Iris pigment epithelial cell (primary cell): ENCODE results near the gene BAIAP2L1.
A peak's percentile ranks its signal among the peaks of the same experiment; 100 is the strongest.
"Not testable (repeated sequence)": the region's sequence is repeated elsewhere in the genome, so short reads cannot be mapped to it uniquely, and the experiment has no call there.

Source experiments
- DNase-seq: peaks from one replicate; pipeline ENCODE4 v3.0.0-alpha.2; 2011; ENCODE audit warnings: low read depth

BAIAP2L1 gene

DNA sequence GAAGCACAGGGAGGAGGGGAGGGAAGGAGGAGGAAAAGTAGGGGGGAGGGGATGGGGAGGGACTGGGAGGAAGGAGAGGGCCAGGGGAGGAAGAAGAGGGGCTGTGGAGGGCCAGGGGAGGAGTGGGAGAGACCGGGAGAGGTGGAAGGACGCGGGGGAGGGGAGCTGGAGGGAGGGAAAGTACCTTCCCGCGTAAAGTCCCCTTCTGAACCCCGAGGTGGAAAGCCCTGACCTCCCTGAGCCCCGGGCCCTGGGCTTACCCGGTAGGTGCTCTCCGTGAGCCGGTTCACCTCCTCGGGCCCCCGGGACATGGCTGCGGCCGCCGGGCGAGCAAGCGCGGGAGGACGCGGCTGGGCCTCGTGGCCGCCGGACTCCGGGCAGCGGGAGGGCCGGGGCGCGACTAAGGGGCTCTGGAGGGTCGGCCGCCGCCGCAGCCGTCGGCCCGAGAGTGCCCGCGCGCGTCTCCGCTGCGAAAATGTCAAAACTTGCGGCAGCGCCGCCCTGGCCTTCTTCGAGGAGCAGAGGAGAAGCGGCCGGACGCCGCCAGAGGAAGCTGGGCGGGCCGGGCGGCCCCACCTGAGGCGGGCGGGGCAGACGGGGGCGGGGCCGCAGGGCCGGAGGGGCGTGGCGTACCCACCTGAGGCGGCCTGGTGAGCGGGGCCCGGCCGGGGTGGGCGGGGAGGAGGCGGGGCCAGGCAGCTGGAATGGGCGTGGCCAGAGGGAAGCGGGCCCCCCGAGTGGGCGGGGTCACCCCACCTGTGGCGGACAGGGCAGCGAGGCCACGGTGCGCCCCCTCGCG lies at the start of gene BAIAP2L1:
TSS of gene BAIAP2L1 (minus strand) at position 549 of the 799 bp plus-strand sequence. CDS start at position 311, 238 bp downstream.
- DNase-seq: peak; percentile 57

GRCh38 chr7:98448766-98449165 lies 47.9 kb upstream of the BAIAP2L1 start:
- no peak for DNase-seq

GRCh38 chr7:98440992-98441391 lies 40.1 kb upstream of the BAIAP2L1 start:
- not testable (repeated sequence) for DNase-seq

DNA sequence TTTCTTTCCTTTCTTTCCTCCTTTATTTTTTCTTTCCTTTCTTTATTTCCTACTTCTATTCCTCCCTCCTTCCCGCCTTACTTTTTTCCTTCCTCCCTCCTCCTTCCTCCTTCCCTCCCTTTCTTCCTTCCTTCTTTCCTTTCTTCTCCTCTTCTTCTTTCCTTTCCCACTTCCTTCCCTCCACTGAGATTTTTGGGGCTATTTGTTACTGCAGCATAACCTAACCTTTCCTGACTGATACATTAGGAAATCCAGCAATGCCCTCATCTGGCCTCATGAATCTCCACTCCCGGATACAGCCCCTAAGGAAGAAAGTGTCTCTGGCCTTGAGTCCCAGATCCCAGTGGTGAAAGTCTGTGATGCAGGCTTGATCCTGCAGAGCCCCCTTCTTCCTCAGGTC lies 38.6 kb upstream of the BAIAP2L1 start:
- no peak for DNase-seq

- DNase-seq: no peak
These were observed 33.2 kb upstream of the BAIAP2L1 start for GRCh38 chr7:98434087-98434486.

DNA sequence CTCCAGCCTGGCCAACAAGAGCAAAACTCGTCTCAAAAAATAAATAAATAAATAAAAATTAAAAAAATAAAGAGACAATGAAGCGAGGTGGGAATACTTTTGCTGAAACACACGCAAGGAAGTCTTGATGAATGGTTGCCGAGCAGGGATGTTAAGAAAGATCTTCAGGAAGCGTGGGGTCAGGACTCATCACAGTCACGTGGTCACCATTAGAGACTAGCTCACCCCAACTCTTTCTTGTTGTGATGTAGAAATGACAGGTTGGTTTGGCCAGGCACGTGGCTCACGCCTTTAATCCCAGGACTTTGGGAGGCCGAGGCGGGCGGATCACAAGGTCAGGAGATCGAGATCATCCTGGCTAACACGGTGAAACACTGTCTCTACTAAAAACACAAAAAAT lies 28.9 kb upstream of the BAIAP2L1 start:
- no peak for DNase-seq

DNA sequence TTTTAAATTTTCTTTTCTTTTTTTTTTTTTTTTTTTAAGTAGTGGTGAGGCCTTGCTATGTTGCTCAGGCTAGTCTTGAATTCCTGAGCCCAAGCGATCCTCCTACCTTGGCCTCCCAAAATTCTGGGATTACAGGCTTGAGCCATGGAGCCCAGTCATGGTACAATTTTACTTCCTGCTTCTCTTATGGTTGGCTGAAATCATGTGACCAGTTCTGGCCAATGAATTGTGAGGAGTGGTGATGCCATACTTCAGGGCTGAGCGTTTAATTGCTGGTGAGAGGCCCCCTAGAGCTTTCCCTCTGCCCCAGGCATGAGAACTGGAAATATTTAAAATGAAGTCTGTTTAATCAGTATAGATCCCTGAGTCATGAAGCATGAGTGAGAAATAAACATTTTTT lies 22.2 kb upstream of the BAIAP2L1 start:
- peak; percentile 59 for DNase-seq

- peak; percentile 29 for DNase-seq
These were observed 20.2 kb upstream of the BAIAP2L1 start for GRCh38 chr7:98420966-98421612.

- not testable (repeated sequence) for DNase-seq
These were observed 19.1 kb upstream of the BAIAP2L1 start for GRCh38 chr7:98419988-98420387.

- DNase-seq: not testable (repeated sequence)
These were observed 18.4 kb upstream of the BAIAP2L1 start for GRCh38 chr7:98419316-98419691.

DNA sequence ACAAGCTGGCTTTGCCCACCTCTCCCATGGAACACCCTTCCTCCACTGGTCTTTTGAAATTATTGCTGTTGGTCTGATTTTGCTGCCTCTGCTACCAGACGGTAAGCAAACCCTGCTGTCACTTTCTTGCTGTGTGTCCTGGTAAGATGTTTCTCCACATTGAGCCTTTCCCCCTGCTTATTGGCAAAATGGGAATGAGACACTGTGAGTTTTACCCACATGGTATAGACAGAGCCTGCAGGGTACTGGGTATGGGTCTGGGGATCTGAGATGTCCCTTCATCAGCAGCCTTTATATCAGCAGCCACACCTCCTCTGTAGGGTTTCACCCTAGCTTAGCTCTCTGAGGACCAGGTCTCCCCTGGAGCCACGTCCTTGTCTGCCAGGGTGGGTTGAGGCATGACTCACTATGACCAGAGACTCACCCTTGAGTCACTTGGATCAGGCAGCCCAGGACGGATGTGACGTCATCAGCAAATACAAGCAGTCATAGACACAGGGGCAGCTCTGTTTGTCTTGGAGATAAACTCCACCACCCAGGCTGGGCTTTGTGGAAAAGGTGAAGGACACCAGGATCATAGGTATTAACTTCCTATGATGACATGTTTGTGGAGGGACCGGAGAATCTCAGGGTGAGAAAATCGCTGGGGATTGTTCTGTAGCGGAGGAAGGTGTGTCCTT lies 17.9 kb upstream of the BAIAP2L1 start:
- peak; percentile 99 for DNase-seq

DNA sequence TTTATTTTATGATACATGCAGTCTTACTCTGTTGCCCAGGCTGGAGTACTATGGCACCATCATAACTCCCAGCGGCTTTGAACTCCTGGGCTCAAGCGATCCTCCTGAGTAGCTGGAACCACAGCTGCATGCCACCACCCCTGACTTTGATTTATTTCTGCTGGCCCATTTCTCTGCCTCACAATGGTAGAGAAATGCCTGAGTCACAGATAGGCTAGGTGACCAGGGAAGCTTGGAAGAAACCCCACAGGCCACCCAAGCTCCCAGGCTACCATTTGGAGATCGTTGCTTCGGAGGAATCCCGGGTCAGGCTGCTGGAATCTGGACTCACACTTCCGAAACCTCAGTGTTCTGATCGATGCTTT lies 17.4 kb upstream of the BAIAP2L1 start:
- peak; percentile 41 for DNase-seq

GRCh38 chr7:98417604-98418270 lies 16.8 kb upstream of the BAIAP2L1 start:
- DNase-seq: peak; percentile 89

DNA sequence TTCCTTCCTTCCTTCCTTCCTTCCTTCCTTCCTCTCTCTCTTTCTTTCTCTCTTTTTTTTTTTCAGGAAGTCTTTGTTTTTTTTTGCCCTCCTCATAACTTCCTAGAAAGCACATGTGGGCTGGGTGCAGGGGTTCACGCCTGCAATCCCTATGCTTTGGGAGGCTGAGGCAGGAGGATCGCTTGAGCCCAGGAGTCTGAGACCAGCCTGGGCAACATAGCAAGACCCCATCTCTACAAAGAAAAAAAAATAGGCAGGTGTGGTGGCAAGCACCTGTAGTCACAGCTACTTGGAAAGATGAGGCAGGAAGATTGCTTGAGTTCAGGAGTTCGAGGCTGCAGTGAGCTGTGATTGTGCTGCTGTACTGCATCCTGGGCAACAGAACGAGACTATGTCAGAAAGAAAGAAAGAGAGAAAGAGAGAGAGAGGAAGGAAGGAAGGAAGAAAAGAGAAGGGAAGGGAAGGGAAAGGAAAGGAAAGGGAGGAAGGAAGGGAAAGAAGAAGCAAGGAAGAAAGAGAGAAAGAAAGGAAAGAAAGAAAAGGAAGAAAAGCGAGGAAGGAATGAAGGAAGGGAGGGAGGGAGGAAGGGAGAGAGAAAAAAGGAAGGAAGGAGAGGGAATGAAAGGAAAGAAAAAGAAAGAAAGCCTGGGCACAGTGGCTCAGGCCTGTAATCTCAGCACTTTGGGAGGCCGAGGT lies 13.5 kb upstream of the BAIAP2L1 start:
- DNase-seq: no peak

- not testable (repeated sequence) for DNase-seq
These were observed 12.8 kb upstream of the BAIAP2L1 start for GRCh38 chr7:98413655-98414054.

DNA sequence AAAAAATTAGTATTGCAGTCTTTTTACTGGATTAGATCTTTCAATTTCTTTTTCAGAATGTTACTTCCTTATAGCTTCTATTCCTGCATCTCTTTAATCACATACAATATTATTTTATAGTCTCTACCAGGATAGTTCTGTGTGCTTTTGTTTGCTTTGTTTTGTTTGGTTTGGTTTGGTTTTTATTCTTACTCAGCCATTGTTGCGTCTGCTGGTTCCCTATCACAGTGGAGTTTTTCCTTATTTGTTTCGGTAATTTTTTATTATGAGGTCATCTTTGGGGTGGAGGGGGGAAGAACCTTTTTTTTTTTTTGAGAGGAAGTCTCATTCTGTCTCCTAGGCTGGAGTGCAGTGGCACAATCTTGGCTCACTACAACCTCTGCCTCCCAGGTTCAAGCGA lies 9.0 kb upstream of the BAIAP2L1 start:
- no peak for DNase-seq

GRCh38 chr7:98408146-98408545 lies 7.3 kb upstream of the BAIAP2L1 start:
- not testable (repeated sequence) for DNase-seq

- DNase-seq: no peak
These were observed 5.9 kb upstream of the BAIAP2L1 start for GRCh38 chr7:98406827-98407226.

- DNase-seq: no peak
These were observed 4.0 kb upstream of the BAIAP2L1 start for GRCh38 chr7:98404840-98405239.

DNA sequence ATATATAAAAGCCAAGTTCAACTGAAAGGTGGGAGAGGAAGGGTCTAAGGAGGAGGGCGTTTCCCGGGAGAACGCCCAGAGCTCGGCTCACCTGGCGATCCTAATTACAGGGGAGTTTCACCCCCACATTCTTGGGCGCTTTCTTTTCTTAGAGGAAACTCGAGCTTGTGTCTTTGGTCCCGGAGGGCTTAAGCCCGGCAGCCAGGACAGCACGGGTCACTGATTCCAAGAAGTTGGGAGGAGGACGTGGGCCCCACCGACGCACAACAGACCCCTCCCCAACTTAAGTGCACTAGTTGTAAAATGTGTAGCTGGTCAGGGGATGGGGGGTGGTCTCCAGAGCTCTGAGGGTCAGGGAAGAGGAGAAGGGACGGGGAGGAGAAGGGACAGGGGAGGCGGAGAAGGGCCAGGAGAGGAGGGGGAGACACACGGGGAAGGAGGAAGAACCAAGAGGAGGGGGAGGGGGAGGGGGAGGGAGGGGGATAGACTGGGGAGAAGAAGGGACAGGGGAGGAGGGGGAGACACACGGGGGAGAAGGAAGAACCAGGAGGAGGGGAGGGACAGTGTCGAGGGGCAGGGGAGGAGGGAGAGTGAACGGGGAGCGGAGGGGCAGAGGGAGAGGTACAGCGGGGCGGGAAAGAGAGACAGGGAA lies 874 bp downstream of the BAIAP2L1 start:
- DNase-seq: peak; percentile 39

GRCh38 chr7:98399462-98399861 lies 1.4 kb downstream of the BAIAP2L1 start:
- DNase-seq: peak; percentile 66
